Measurements from ENCODE around the gene TGM1.
"Not testable (repeated sequence)": the region's sequence is repeated elsewhere in the genome, so short reads cannot be mapped to it uniquely, and the experiment has no call there.

Gene TGM1

DNA sequence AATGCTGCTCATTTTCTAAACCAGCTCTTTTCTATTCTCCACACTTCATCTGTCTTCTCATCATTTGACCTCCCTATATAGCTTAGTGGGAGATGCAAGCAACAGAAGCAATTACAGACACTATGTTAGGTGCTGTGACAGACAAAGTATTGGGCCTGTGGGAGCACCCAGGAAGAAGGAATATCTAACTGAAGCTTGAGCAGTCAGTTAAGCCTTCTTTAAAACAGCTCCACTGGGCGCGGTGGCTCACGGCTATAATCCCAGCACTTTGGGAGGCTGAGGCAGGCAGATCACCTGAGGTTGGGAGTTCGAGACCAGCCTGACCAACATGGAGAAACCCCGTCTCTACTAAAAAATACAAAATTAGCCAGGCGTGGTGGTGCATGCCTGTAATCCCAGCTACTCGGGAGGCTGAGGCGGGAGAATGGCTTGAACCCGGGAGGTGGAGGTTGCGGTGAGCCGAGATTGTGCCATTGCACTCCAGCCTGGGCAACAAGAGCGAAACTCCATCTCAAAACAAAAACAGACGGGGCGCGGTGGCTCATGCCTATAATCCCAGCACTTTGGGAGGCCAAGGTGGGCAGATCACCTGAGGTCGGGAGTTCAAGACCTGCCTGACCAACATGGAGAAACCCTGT is 59.6 kb downstream of the TGM1 start:
- DNase-seq: not testable (repeated sequence)

DNA sequence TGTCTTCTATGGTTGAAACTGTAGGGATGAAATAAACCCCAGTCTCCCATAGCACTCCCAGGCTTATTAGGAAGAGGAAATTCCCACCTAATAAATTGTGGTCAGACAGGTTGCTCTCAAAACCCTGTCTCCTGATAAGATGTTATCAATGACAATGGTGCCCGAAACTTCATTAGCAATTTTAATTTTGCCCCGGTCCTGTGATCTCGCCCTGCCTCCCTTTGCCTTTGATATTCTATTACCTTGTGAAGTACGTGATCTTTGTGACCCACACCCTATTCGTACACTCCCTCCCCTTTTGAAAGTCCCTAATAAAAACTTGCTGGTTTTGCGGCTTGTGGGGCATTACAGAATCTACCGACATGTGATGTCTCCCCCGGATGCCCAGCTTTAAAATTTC is 60.4 kb downstream of the TGM1 start:
- DNase-seq: not testable (repeated sequence)

Measured in stimulated activated CD4-positive, alpha-beta T cell treated with anti-CD3 and anti-CD28 coated beads, Interleukin-4, amount 100 ng/mL, for 4 hours (primary cell).